ENCODE data around the gene RIN3. TPM values are rescaled to one million over a fixed set of nuclear protein-coding genes. Genes with fewer than 3 reads are reported as not detected.

The RIN3 gene
- total RNA-seq, 4 donors from 2014 or later = 3.0 to 8.7 (median 7.5) TPM

- no peak for TF ChIP-seq POLR2A (IDR thresholded peaks at IDR 0.05)
- no peak for TF ChIP-seq CTCF (IDR thresholded peaks at IDR 0.05)
- H3K4me3 ChIP-seq (ENCODE audit: low read depth, poor library complexity, severe bottlenecking) = no peak overlapping the region
- intact Hi-C loops (cut with DNase I; ENCODE audit: low total_unique reads) = no loop called here
- WGBS, 2 donors = 92 to 95% methylated on average over 7 of the region's 7 CpGs
- no peak for DNase-seq (ENCODE audit: low spot score in 2 of 2)
Measured at GRCh38 chr14:92734618-92735017, 221.0 kb downstream of the RIN3 start.

GRCh38 chr14:92735344-92735743 lies 221.8 kb downstream of the RIN3 start:
- intact Hi-C loops (cut with DNase I; ENCODE audit: low total_unique reads) = no loop called here
- 94 to 96% methylated on average over 6 of the region's 6 CpGs for WGBS, 2 donors
- TF ChIP-seq POLR2A (IDR thresholded peaks at IDR 0.05) = no peak
- TF ChIP-seq CTCF (IDR thresholded peaks at IDR 0.05) = no peak
- H3K4me3 ChIP-seq (ENCODE audit: low read depth, poor library complexity, severe bottlenecking) = no peak overlapping the region
- no peak for DNase-seq (ENCODE audit: low spot score in 2 of 2)

DNA sequence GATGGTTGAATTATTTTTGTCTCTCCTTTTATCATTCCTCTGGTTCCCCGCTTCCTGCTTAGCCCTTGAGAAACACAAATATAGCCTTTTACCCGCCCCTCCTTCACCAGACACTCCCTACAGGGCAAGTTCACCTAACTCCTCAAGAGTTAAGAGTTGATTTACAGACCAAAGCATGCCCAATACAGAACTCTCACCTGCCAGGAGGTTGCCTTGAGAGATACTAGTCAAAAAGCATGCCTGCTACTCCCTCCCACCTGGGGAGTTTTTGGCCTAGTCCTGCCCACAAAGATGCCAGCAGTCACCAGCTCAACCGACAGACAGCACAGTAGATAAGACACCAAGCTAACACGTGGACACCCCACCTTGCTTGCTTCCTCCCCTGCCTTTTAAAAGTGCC lies 223.6 kb downstream of the RIN3 start:
- WGBS, 2 donors = 57 to 62% methylated on average over 4 of the region's 4 CpGs
- intact Hi-C loops (cut with DNase I; ENCODE audit: low total_unique reads) = no loop called here
- DNase-seq (ENCODE audit: low spot score in 2 of 2) = no peak
- no peak overlapping the region for H3K4me3 ChIP-seq (ENCODE audit: low read depth, poor library complexity, severe bottlenecking)
- no peak for TF ChIP-seq CTCF (IDR thresholded peaks at IDR 0.05)
- TF ChIP-seq POLR2A (IDR thresholded peaks at IDR 0.05) = no peak

DNA sequence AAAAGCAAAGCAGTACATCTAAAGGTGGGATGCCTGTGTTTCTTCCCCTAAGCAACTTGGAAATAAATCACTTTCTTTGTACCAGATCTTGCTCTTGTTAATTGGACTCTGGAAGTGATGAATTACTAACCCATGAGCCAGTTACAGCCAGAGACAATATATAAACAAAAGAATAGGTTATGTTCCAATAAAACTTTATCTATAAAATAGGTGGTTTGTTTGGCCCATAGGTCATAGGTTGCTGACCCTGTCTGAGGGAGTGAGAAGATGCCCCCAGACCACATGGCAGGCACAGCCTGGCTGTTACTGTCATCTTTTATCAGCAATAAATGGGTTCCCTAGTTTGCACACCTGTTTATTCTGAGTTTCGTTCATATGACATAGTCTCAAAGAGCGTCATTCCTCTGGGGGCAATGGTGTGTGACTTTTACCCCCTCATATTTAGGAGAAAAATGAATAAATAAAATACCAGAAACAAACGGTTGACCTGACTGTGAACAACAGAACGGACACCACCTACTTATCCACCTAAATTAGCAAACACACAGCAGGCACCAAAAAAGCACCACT lies 224.1 kb downstream of the RIN3 start:
- 92% methylated on average over 4 of the region's 4 CpGs for WGBS, 2 donors
- intact Hi-C loops (cut with DNase I; ENCODE audit: low total_unique reads) = no loop called here
- DNase-seq (ENCODE audit: low spot score in 2 of 2) = no peak
- no peak for TF ChIP-seq POLR2A (IDR thresholded peaks at IDR 0.05)
- no peak for TF ChIP-seq CTCF (IDR thresholded peaks at IDR 0.05)
- no peak overlapping the region for H3K4me3 ChIP-seq (ENCODE audit: low read depth, poor library complexity, severe bottlenecking)

Other genes with a start within 250 kb of the RIN3 start
- under 1 TPM; 0.08 to 0.37 (median 0.22) TPM for gene SLC24A4, start 190.6 kb upstream of the RIN3 start, total RNA-seq
- gene LGMN, start 234.8 kb downstream of the RIN3 start, total RNA-seq = 10 to 100 TPM; 36.5 to 48.0 (median 41.3) TPM